Renal pelvis (tissue), 12 donors: Measurements from ENCODE around the gene SLC41A1. TPM values are rescaled to one million over a fixed set of nuclear protein-coding genes. Genes with fewer than 3 reads are reported as not detected.
"Not testable (repeated sequence)": the region's sequence is repeated elsewhere in the genome, so short reads cannot be mapped to it uniquely, and the experiment has no call there.

ENCODE experiments used
- DNase-seq: peaks from one replicate; pipeline ENCODE4 v3.0.0-alpha.2; 2013
- long read RNA-seq, 16 experiments: transcript quantifications; one replicate each; lab custom pipeline, GENCODE V29; 2026
- polyA plus RNA-seq, 3 donors: library from polyadenylated mRNA; unstranded; fragments of 120-200 nt; gene quantifications; one replicate each; pipeline ENCODE4 v1.2.1, GENCODE V29; 2013; ENCODE audit not compliant: insufficient read length in 3 of 3

SLC41A1 gene
- 10 to 100 TPM; 28.9 to 31.7 (median 30.8) TPM for polyA plus RNA-seq
- long read RNA-seq, donor 1, full-length matches to known transcripts = 4 of 4 reads
- long read RNA-seq, donor 1, partial matches to known transcripts = 0 of 4 reads
- long read RNA-seq, donor 1, other reads (novel, unspliced or antisense) = 0 of 4 reads
- long read RNA-seq, donor 2, full-length matches to known transcripts = 3 of 3 reads
- long read RNA-seq, donor 2, partial matches to known transcripts = 0 of 3 reads
- long read RNA-seq, donor 2, other reads (novel, unspliced or antisense) = 0 of 3 reads
- long read RNA-seq, donor 3, full-length matches to known transcripts = 6 of 6 reads
- long read RNA-seq, donor 3, partial matches to known transcripts = 0 of 6 reads
- long read RNA-seq, donor 3, other reads (novel, unspliced or antisense) = 0 of 6 reads
- long read RNA-seq, donor 4, full-length matches to known transcripts = 4 of 4 reads
- long read RNA-seq, donor 4, partial matches to known transcripts = 0 of 4 reads
- long read RNA-seq, donor 4, other reads (novel, unspliced or antisense) = 0 of 4 reads
- long read RNA-seq, donor 5, full-length matches to known transcripts = 2 of 2 reads
- long read RNA-seq, donor 5, partial matches to known transcripts = 0 of 2 reads
- long read RNA-seq, donor 5, other reads (novel, unspliced or antisense) = 0 of 2 reads
- long read RNA-seq, donor 6, full-length matches to known transcripts = 4 of 9 reads
- long read RNA-seq, donor 6, partial matches to known transcripts = 5 of 9 reads
- long read RNA-seq, donor 6, other reads (novel, unspliced or antisense) = 0 of 9 reads
- long read RNA-seq, donor 7, partial matches to known transcripts = 0 of 1 reads
- long read RNA-seq, donor 7, other reads (novel, unspliced or antisense) = 0 of 1 reads
- long read RNA-seq, donor 8, full-length matches to known transcripts = 1 of 1 reads
- long read RNA-seq, donor 8, partial matches to known transcripts = 0 of 1 reads
- long read RNA-seq, donor 8, other reads (novel, unspliced or antisense) = 0 of 1 reads
- long read RNA-seq, donor 9, full-length matches to known transcripts = 5 of 5 reads
- long read RNA-seq, donor 9, partial matches to known transcripts = 0 of 5 reads
- long read RNA-seq, donor 9, other reads (novel, unspliced or antisense) = 0 of 5 reads
- long read RNA-seq, donor 10, full-length matches to known transcripts = 2 of 2 reads
- long read RNA-seq, donor 10, partial matches to known transcripts = 0 of 2 reads
- long read RNA-seq, donor 10, other reads (novel, unspliced or antisense) = 0 of 2 reads
- long read RNA-seq, donor 11, full-length matches to known transcripts = 2 of 2 reads
- long read RNA-seq, donor 11, partial matches to known transcripts = 0 of 2 reads
- long read RNA-seq, donor 11, other reads (novel, unspliced or antisense) = 0 of 2 reads
- long read RNA-seq, donor 12, full-length matches to known transcripts = 5 of 17 reads
- long read RNA-seq, donor 12, partial matches to known transcripts = 12 of 17 reads
- long read RNA-seq, donor 12, other reads (novel, unspliced or antisense) = 0 of 17 reads
- long read RNA-seq, donor 13, full-length matches to known transcripts = 1 of 1 reads
- long read RNA-seq, donor 13, partial matches to known transcripts = 0 of 1 reads
- long read RNA-seq, donor 13, other reads (novel, unspliced or antisense) = 0 of 1 reads
- long read RNA-seq, donor 14 = 0 reads
- long read RNA-seq, donor 15, full-length matches to known transcripts = 5 of 5 reads
- long read RNA-seq, donor 15, partial matches to known transcripts = 0 of 5 reads
- long read RNA-seq, donor 15, other reads (novel, unspliced or antisense) = 0 of 5 reads
- long read RNA-seq, donor 16, full-length matches to known transcripts = 3 of 3 reads
- long read RNA-seq, donor 16, partial matches to known transcripts = 0 of 3 reads
- long read RNA-seq, donor 16, other reads (novel, unspliced or antisense) = 0 of 3 reads

GRCh38 chr1:205812878-205813754 lies at the start of gene SLC41A1:
SLC41A1 (minus strand) TSS chr1:205813198; CDS start chr1:205810441, 2,757 bp downstream.
- DNase-seq = peak; percentile 91

GRCh38 chr1:205861540-205861939 lies 48.5 kb upstream of the SLC41A1 start:
- no peak for DNase-seq

- DNase-seq = no peak
Observed at GRCh38 chr1:205858141-205858961, 45.4 kb upstream of the SLC41A1 start.

- not testable (repeated sequence) for DNase-seq
Observed at GRCh38 chr1:205857501-205857900, 44.5 kb upstream of the SLC41A1 start.

GRCh38 chr1:205856433-205856832 lies 43.4 kb upstream of the SLC41A1 start:
- no peak for DNase-seq

GRCh38 chr1:205852969-205853368 lies 40.0 kb upstream of the SLC41A1 start:
- DNase-seq = no peak

GRCh38 chr1:205851993-205852392 lies 39.0 kb upstream of the SLC41A1 start:
- DNase-seq = no peak

- DNase-seq = peak; percentile 89
Observed at GRCh38 chr1:205849619-205850355, 36.8 kb upstream of the SLC41A1 start, which contains the start of gene PM20D1. PM20D1 (minus strand) TSS chr1:205850132; CDS start chr1:205850072, 60 bp downstream.

- no peak for DNase-seq
Observed at GRCh38 chr1:205843036-205843859, 30.2 kb upstream of the SLC41A1 start.

GRCh38 chr1:205842229-205842628 lies 29.2 kb upstream of the SLC41A1 start:
- DNase-seq = no peak

- no peak for DNase-seq
Observed at GRCh38 chr1:205840146-205840923, 27.3 kb upstream of the SLC41A1 start.

- DNase-seq = no peak
Observed at GRCh38 chr1:205837382-205837970, 24.5 kb upstream of the SLC41A1 start.

GRCh38 chr1:205834751-205835150 lies 21.8 kb upstream of the SLC41A1 start:
- peak; percentile 59 for DNase-seq

- no peak for DNase-seq
Observed at GRCh38 chr1:205832326-205832751, 19.3 kb upstream of the SLC41A1 start.

- no peak for DNase-seq
Observed at GRCh38 chr1:205827623-205828022, 14.6 kb upstream of the SLC41A1 start.
